Endothelial cell (in vitro differentiated cells): ENCODE measurements around the gene MAGI2. TPM values are rescaled to one million over a fixed set of nuclear protein-coding genes. Genes with fewer than 3 reads are reported as not detected.

Experiments used
- DNase-seq: peaks from one replicate; pipeline ENCODE4 v3.0.0; 2021; ENCODE audit warnings: low spot score
- H3K27ac Mint-ChIP-seq: one replicate; pipeline ENCODE4 v1.8.0; 2021; ENCODE audit warnings: mixed read lengths, inconsistent platforms; ENCODE audit not compliant: unreplicated experiment
- H3K27me3 Mint-ChIP-seq: one replicate; pipeline ENCODE4 v1.8.0; 2021; ENCODE audit warnings: mild to moderate bottlenecking, moderate library complexity, mixed read lengths, inconsistent platforms; ENCODE audit not compliant: unreplicated experiment
- H3K36me3 Mint-ChIP-seq: one replicate; pipeline ENCODE4 v1.8.0; 2021; ENCODE audit warnings: mild to moderate bottlenecking, low read depth, mixed read lengths, inconsistent platforms; ENCODE audit not compliant: unreplicated experiment
- H3K4me1 Mint-ChIP-seq: one replicate; pipeline ENCODE4 v1.8.0; 2021; ENCODE audit warnings: mild to moderate bottlenecking, mixed read lengths, inconsistent platforms; ENCODE audit not compliant: unreplicated experiment
- H3K4me3 Mint-ChIP-seq: one replicate; pipeline ENCODE4 v1.8.0; 2021; ENCODE audit warnings: mild to moderate bottlenecking, mixed read lengths, inconsistent platforms; ENCODE audit not compliant: unreplicated experiment
- H3K9me3 Mint-ChIP-seq: one replicate; pipeline ENCODE4 v1.8.0; 2021; ENCODE audit warnings: mixed read lengths, inconsistent platforms; ENCODE audit not compliant: unreplicated experiment
- CTCF ChIP-seq: fragments of 200-600 bp; sonication (generic); IDR thresholded peaks from one replicate; pipeline ENCODE4 v1.5.0; 2021; ENCODE audit warnings: antibody characterized with exemption; ENCODE audit not compliant: unreplicated experiment
- total RNA-seq: library from RNA; stranded (reverse); fragmentation: NEBNext Ultra II Directional; extraction: Animal tissue kit (Norgen Biotek cat#: 25700); gene quantifications from one replicate; pipeline ENCODE4 v1.2.1, GENCODE V29; 2021; ENCODE audit not compliant: unreplicated experiment

The MAGI2 gene
- total RNA-seq, 1 donor from 2014 or later: 6.3 TPM

- Mint-ChIP-seq H3K4me1 (no peaks in the 10 kb centered on the region), H3K27ac (no peak overlapping the region), H3K4me3 (no peak overlapping the region), H3K9me3 (no peaks in the 10 kb centered on the region), H3K27me3 (no peaks in the 10 kb centered on the region), H3K36me3 (no peaks in the 10 kb centered on the region)
- DNase-seq: no peak
- TF ChIP-seq CTCF: no peak
Observed at GRCh38 chr7:78153285-78153684, 1300.2 kb downstream of the MAGI2 start.

- Mint-ChIP-seq H3K36me3 (no peaks in the 10 kb centered on the region), H3K27ac (no peak overlapping the region), H3K27me3 (no peaks in the 10 kb centered on the region), H3K4me3 (no peak overlapping the region), H3K4me1 (no peaks in the 10 kb centered on the region), H3K9me3 (no peaks in the 10 kb centered on the region)
- no peak for TF ChIP-seq CTCF
- DNase-seq: no peak
Observed at GRCh38 chr7:78151229-78151628, 1302.2 kb downstream of the MAGI2 start.

GRCh38 chr7:78149787-78150186 is 1303.7 kb downstream of the MAGI2 start:
- Mint-ChIP-seq H3K27me3 (no peaks in the 10 kb centered on the region), H3K9me3 (no peaks in the 10 kb centered on the region), H3K4me1 (no peaks in the 10 kb centered on the region), H3K36me3 (no peaks in the 10 kb centered on the region), H3K27ac (no peak overlapping the region), H3K4me3 (no peak overlapping the region)
- DNase-seq: no peak
- TF ChIP-seq CTCF: no peak

GRCh38 chr7:78148166-78148894 is 1305.1 kb downstream of the MAGI2 start:
- DNase-seq: no peak
- Mint-ChIP-seq H3K9me3 (no peaks in the 10 kb centered on the region), H3K27ac (no peak overlapping the region)

More at GRCh38 chr7:78148166-78148894, 1305.1 kb downstream of the MAGI2 start:
- H3K36me3 Mint-ChIP-seq: no peaks in the 10 kb centered on the region
- no peaks in the 10 kb centered on the region for H3K27me3 Mint-ChIP-seq
- no peaks in the 10 kb centered on the region for H3K4me1 Mint-ChIP-seq
- no peak for TF ChIP-seq CTCF
- no peak overlapping the region for H3K4me3 Mint-ChIP-seq
